SIG-M5 (cell line): ENCODE data around the gene CD5L.

Experiments
- DNase-seq: peaks from one replicate; lab custom pipeline; 2025; lab: John Stamatoyannopoulos, UW

The CD5L gene

DNA sequence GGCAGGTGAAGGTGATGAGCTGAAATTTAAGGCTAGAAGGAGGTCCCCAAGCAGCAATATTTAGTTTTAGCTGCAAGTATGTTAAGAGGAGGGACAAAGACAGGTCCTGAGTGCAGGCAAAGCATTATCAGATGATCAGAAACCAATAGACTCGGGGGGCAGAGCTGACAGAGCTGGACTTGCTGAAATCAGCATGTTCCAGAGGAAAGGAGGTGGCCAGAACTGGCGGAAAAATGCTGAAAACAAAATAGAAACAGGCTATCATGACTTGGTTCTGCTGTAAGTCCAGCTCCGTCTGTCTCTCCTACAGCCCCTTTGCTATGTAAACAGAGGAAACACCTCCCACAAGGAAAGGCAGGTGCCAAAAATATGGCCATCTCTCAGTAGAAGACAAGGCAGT lies at the start of gene CD5L:
Gene CD5L, minus strand, starts transcription at position 101 of the 400 bp plus-strand sequence. CDS start 107 bp downstream, outside the sequence.
- DNase-seq = no peak

- DNase-seq = no peak
Measured at GRCh38 chr1:157882580-157882979, 41.0 kb upstream of the CD5L start.

GRCh38 chr1:157880621-157881020 lies 39.0 kb upstream of the CD5L start:
- no peak for DNase-seq

- DNase-seq = no peak
Measured at GRCh38 chr1:157878059-157878458, 36.5 kb upstream of the CD5L start.

GRCh38 chr1:157870490-157870889 lies 28.9 kb upstream of the CD5L start:
- DNase-seq = no peak

- no peak for DNase-seq
Measured at GRCh38 chr1:157868654-157869053, 27.0 kb upstream of the CD5L start.

DNA sequence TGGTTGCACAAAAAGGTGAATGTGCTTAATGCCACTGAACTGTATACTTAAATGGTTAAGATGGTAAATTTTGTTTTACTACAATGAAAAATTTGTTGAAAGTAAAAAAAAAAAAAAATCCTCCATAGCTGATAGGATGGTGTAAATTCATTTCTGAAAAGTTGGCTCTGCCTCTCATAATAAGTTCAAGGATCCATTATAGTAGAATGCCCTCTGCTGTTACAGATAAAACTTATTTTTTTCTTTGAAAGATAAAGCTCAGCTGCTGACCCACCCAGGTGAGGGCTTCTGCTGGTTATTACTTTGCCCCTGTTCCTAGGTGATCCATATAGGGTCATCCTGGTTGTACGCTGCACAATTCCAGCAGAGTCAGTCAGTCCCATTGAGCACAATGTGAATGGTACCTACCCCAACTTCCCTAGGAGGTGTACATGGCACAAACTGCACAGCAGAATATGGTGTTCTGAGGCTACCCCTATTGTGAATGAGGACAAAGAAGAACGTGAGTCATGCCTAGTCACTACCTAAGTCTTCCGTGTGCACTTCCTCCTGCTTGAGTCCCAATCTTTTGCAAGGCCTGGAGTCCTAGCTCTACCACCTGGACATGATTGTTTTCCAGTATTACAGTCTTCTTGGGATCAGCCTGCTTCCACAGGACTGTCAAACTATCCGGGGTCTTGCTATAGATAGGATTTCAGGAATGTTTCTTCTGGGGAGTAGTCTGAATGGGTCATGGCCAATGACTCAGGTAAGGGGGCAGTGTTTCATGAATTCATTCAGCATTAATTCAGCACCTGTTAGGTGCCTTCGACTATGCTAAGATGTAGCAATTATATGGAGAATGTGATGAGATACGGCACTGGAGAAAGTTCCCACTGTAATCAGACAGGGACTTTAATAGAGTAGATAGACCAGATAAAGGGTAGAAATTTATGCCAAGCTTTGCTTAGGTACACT lies 20.8 kb upstream of the CD5L start:
- no peak for DNase-seq

- no peak for DNase-seq
Measured at GRCh38 chr1:157856538-157856937, 14.9 kb upstream of the CD5L start.

- DNase-seq = no peak
Measured at GRCh38 chr1:157852476-157852875, 10.9 kb upstream of the CD5L start.

DNA sequence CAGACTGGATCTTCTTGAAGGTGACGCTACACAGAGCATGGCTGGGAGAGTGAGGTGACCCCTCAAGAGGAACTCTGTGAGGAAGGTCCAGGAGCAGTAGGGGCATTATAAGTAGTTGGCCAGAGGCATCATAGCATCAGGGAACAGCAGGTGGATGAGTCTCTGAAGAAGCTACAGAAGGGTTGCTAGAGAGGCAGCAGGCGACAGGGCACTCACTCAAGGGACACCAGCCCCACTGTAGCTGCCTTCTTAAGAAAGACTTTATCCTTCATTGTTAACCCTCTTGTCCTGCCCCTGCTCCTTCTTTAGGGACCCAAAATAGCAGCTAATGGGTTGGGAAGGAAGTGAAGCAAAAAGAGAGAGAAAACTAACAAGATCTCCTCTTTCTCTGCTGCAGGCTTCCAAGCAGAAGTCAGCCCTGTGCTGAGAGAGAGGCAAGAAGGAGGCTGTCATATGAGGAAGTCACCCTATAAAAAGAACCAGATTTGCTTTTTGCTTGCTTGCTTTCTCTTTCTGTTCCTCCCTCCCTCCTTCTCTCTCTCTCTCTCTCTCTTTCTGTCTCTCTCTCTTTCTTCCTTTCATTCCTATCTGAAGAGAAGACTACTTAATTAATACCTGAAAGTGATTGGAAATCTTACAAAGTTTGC lies 7.7 kb upstream of the CD5L start:
- DNase-seq = no peak

GRCh38 chr1:157844089-157844830 lies 2.7 kb upstream of the CD5L start:
- DNase-seq = no peak

GRCh38 chr1:157842939-157843338 lies 1.3 kb upstream of the CD5L start:
- DNase-seq = no peak

GRCh38 chr1:157838966-157839365 lies 2.6 kb downstream of the CD5L start:
- DNase-seq = no peak

DNA sequence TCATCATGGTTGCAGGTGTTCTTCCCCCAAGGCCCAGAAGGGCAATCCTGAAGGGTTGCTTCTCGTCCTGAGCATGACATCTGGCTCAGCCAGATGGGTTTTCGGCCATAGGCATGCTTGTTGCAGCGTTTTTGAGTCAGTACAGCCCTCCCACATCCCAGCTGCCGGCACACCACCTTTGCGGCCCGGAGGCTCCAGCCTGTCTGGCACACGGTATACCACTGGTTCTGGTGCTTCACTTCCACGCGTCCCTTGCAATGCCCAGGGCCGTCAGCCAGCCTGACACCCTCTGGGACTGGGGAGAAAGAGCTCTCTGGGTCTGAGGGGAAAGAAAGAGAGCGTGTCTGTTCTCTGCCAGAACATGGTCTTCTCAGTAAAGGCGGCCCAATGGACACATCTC lies 7.2 kb downstream of the CD5L start:
- no peak for DNase-seq

GRCh38 chr1:157833145-157833544 lies 8.5 kb downstream of the CD5L start:
- DNase-seq = no peak

DNA sequence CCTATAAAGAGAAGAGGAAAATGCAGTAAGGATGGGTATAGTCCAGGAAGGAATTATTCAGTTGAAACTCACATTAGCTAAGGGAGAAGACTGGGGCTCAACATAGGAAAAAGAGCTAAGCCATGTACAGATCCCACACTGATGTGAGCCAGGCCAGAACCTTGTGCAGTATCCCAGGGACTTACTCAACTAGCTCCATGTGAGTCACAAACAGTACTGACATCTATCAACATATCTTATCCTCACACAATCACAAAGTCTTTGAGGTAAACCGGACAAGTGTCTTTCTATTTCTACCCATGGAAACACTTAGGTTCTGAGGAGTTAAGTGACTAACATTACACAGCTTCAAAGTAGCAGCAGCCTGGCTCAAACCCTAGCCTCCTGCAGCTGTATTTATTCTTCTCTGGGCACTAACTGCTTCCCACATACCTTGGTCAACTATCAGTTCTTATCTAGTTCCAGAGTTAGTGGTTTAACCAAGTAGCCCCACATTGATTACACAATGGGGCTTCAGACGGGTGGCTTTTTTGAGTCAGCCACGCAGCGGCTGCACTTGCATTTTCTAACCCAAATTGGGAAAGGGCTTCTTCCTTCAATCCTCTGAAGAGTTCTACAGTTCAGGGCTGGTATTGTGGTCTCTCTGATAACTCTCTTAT lies 9.5 kb downstream of the CD5L start:
- DNase-seq = no peak

DNA sequence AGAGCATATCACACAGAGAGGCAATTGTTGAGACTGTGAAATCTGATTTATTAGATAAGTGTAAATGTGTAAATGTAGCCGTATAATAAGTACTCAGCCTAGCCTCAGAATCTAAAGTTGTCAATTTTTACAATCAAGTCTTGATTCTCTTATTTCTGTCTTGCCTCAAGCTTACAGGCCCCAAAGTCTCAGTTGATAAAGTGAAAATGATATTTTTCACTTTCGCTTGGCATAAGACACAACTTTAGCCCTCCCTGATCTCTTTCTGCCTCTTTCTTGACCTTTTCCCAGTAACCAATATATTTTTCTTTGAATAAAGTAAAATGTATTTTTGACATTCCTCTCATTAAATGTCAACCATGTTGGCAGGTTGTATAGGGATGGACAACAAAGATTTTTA lies 10.7 kb downstream of the CD5L start:
- DNase-seq = no peak

DNA sequence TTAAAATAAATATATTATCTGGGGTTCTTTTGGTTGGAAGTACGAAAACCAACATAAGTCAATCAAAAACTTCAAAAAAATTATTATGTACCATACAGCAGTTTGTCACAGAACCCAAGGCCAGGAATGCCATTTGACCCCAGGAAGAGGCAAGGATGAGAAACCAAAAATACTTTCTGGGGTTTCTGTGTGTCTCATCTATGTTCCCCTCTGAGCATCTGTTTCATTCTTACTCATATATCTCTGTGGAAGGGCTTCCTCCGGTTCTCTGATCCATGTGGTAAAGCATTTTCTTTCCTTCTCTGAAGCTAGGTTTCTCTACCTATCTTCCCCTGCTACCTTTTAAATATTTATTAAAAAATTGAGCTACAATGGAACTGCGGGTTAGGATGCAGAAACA lies 11.9 kb downstream of the CD5L start:
- no peak for DNase-seq

DNA sequence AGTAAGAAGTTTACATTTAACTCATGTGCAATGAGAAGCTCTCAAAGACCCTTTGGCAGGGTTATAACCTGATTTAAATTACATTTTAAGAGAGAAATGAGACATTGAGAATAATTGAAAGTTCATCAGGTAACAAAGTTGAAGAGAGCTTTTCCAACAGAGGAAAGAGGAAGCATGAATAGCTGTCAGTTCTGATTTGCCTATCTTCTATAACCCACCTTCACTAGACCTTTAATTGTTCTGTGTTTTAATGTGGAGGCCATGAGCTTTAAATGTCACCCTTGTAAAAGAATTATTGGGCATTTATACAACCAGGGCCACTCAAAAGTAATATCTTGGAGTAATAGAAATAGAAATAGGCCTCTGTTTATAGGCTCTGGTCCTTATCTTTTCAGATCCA lies 12.4 kb downstream of the CD5L start:
- DNase-seq = no peak

- DNase-seq = no peak
Measured at GRCh38 chr1:157820299-157820698, 21.3 kb downstream of the CD5L start.

DNA sequence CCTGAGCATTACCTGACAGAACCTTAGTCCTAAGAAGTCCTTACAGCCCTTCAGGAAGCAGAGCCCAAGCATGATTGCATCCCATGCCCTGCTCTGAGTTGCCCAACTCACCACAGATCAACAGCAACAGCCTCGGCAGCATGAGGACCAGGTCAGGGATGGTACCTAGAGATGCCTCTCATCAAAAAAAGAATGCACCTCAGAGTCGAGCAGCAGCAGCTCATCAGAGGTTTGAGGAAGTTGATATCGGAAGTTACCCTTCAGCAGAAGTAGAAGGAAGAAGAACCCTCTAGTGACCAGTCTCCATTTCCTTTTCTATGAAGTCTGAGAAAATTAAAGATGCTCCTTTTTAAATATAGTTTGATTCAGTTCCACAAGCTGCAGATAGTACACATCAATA lies 21.7 kb downstream of the CD5L start, which contains the start of gene FCRL1:
Gene FCRL1, minus strand, starts transcription at position 225 of the 400 bp plus-strand sequence. Its CDS starts 83 bp downstream, at position 142.
- DNase-seq = no peak

DNA sequence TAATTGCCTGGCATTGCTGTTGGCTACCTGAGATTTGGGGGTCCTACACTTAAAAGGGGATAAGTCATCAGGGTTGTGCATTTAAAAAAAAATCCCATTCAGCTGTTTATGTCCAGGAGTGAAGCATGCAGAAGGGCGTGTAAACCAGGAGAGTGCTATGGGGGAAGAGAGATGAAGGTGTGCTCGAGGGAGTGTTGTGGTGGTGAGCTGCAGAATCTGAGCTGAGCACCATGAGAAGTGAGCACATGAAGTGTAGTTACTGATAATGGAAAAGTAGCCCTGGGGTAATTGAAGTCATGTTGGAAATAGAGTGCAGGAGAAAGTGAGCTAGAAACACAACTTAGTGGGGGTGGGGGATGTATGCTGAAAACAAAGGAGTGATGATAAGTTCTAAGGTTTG lies 22.4 kb downstream of the CD5L start:
- no peak for DNase-seq
